SK-N-SH (cell line): ENCODE data around the gene SLC44A5. TPM values are rescaled to one million over a fixed set of nuclear protein-coding genes. Genes with fewer than 3 reads are reported as not detected.

Experiments used
- CTCF ChIA-PET: fragments of 300-600, 350-600 bp; formaldehyde crosslinking; extraction: SDS; loops from one replicate; lab custom pipeline; 2021; lab: Yijun Ruan, JAX
- POLR2A ChIA-PET: fragments of 350-600 bp; sonication (Branson Sonifier 250); formaldehyde crosslinking; extraction: SDS; loops from one replicate; lab custom pipeline; 2020; ENCODE audit warnings: antibody characterized with exemption, inconsistent platforms; lab: Yijun Ruan, JAX
- DNase-seq: peaks from one replicate; pipeline ENCODE4 v3.0.0; 2012
- H2AFZ ChIP-seq: fragments of 200-600 bp; sonication (generic); 2 replicates; pipeline ENCODE4 v1.8.1; 2016; ENCODE audit warnings: antibody characterized with exemption, mild to moderate bottlenecking, low read depth
- H3F3A ChIP-seq: fragments of 200-600 bp; sonication (generic); replicated peaks from 2 replicates; pipeline ENCODE3; 2016; ENCODE audit warnings: antibody characterized with exemption, mild to moderate bottlenecking; ENCODE audit not compliant: insufficient read depth
- H3K27ac ChIP-seq, 2 experiments: fragments of 200-500 bp in 1 of 2; fragments of 200-600 bp in 1 of 2; sonication (Bioruptor generic) in 1 of 2; sonication (generic), shearing (Covaris generic) in 1 of 2; 2 replicates each; pipeline versions ENCODE4 v1.5.1 to v1.6.1; 2014 to 2016; ENCODE audit warnings: low read depth in 2 of 2, inconsistent platforms in 1 of 2, low read length in 1 of 2, mild to moderate bottlenecking in 1 of 2, mixed read lengths in 1 of 2
- H3K27me3 ChIP-seq: fragments of 200-600 bp; sonication (generic), shearing (Covaris generic); 2 replicates; pipeline ENCODE4 v1.6.1; 2016; ENCODE audit warnings: mixed run types; ENCODE audit not compliant: insufficient read depth
- H3K36me3 ChIP-seq, 2 experiments: fragments of 200-500 bp in 1 of 2; fragments of 200-600 bp in 1 of 2; sonication (Bioruptor generic) in 1 of 2; sonication (generic) in 1 of 2; replicated peaks in 1 of 2; 2 replicates each; pipeline versions ENCODE3 to v1.5.1; 2014 to 2016; ENCODE audit warnings: low read length in 1 of 2, mild to moderate bottlenecking in 1 of 2; ENCODE audit not compliant: insufficient read depth in 2 of 2, control insufficient read depth in 1 of 2
- H3K4me1 ChIP-seq, 2 experiments: fragments of 200-500 bp in 1 of 2; fragments of 200-600 bp in 1 of 2; sonication (Bioruptor generic) in 1 of 2; sonication (generic), shearing (Covaris generic) in 1 of 2; 2 replicates each; pipeline versions ENCODE4 v1.5.1 to v1.6.1; 2014 to 2016; ENCODE audit warnings: low read depth in 1 of 2, low read length in 1 of 2, mixed run types in 1 of 2; ENCODE audit not compliant: insufficient read depth in 2 of 2, control insufficient read depth in 1 of 2
- H3K4me2 ChIP-seq: fragments of 200-600 bp; sonication (generic), shearing (Covaris generic); 2 replicates; pipeline ENCODE4 v1.6.1; 2017; ENCODE audit warnings: mixed run types
- H3K4me3 ChIP-seq, 2 experiments: fragments of 200-500 bp in 1 of 2; fragments of 200-600 bp in 1 of 2; sonication (Bioruptor generic) in 1 of 2; sonication (generic), shearing (Covaris generic) in 1 of 2; 2 replicates each; pipeline versions ENCODE4 v1.5.1 to v1.8.1; 2014 to 2016; ENCODE audit warnings: low read depth in 2 of 2, inconsistent platforms in 1 of 2, low read length in 1 of 2, mild to moderate bottlenecking in 1 of 2, mixed read lengths in 1 of 2, moderate library complexity in 1 of 2
- H3K79me2 ChIP-seq: fragments of 200-600 bp; sonication (generic); 2 replicates; pipeline ENCODE4 v1.8.1; 2017; ENCODE audit warnings: mild to moderate bottlenecking; ENCODE audit not compliant: insufficient read depth
- H3K9ac ChIP-seq: fragments of 200-600 bp; sonication (generic); 2 replicates; pipeline ENCODE4 v1.6.1; 2017; ENCODE audit warnings: mixed run types
- H3K9me2 ChIP-seq: fragments of 200-600 bp; sonication (generic); 2 replicates; pipeline ENCODE4 v1.6.1; 2017; ENCODE audit warnings: mixed run types
- H3K9me3 ChIP-seq: fragments of 200-600 bp; sonication (generic); 2 replicates; pipeline ENCODE4 v1.6.1; 2017; ENCODE audit warnings: mixed run types, mild to moderate bottlenecking, moderate library complexity
- H4K20me1 ChIP-seq: fragments of 200-600 bp; sonication (generic); 2 replicates; pipeline ENCODE4 v1.6.1; 2017; ENCODE audit warnings: mild to moderate bottlenecking, mixed run types; ENCODE audit not compliant: insufficient read depth
- EP300 ChIP-seq, 2 experiments: IDR thresholded peaks; 2 replicates each; pipeline versions ENCODE4 v1.4.0 to v1.6.1; 2012; ENCODE audit warnings: borderline replicate concordance in 1 of 2, low read depth in 1 of 2, low read length in 1 of 2
- EZH2phosphoT487 ChIP-seq: fragments of 200-600 bp; sonication (generic); IDR thresholded peaks from 2 replicates; pipeline ENCODE4 v1.6.1; 2017; ENCODE audit warnings: low read depth, mixed run types, mild to moderate bottlenecking, antibody characterized with exemption, moderate library complexity, borderline replicate concordance
- FOXJ3 ChIP-seq: sonication (generic); formaldehyde crosslinking; IDR thresholded peaks from 2 replicates; pipeline ENCODE4 v1.5.1; 2020; ENCODE audit warnings: mild to moderate bottlenecking, missing genetic modification reagents
- FOXM1 ChIP-seq: IDR thresholded peaks from 2 replicates; pipeline ENCODE4 v1.4.0; 2012; ENCODE audit warnings: low read depth, mild to moderate bottlenecking
- GABPA ChIP-seq: IDR thresholded peaks from 2 replicates; pipeline ENCODE4 v1.4.0; 2012; ENCODE audit warnings: low read depth, mild to moderate bottlenecking
- MEF2A ChIP-seq: IDR thresholded peaks from 2 replicates; pipeline ENCODE4 v1.4.0; 2012; ENCODE audit warnings: low read depth, borderline replicate concordance
- NRF1 ChIP-seq: IDR thresholded peaks from 2 replicates; pipeline ENCODE4 v1.6.1; 2012; ENCODE audit warnings: low read depth, mild to moderate bottlenecking, low read length
- POLR2AphosphoS5 ChIP-seq: IDR thresholded peaks from 2 replicates; pipeline ENCODE4 v1.6.1; 2012; ENCODE audit warnings: low read depth, low read length
- SIN3A ChIP-seq: IDR thresholded peaks from 2 replicates; pipeline ENCODE4 v1.6.1; 2012; ENCODE audit warnings: low read depth, mild to moderate bottlenecking, low read length, moderate library complexity, borderline replicate concordance
- SMC3 ChIP-seq: IDR thresholded peaks from 2 replicates; pipeline ENCODE4 v1.6.1; 2012; ENCODE audit warnings: low read depth, low read length, improper control_type of control experiment
- TAF1 ChIP-seq: IDR thresholded peaks from 2 replicates; pipeline ENCODE4 v1.6.1; 2012; ENCODE audit warnings: low read depth, mild to moderate bottlenecking, low read length, moderate library complexity, borderline replicate concordance
- TCF12 ChIP-seq: IDR thresholded peaks from 2 replicates; pipeline ENCODE4 v1.4.0; 2012
- TEAD4 ChIP-seq: IDR thresholded peaks from 2 replicates; pipeline ENCODE4 v1.4.0; 2012; ENCODE audit warnings: mild to moderate bottlenecking, borderline replicate concordance; ENCODE audit not compliant: insufficient read depth
- YY1 ChIP-seq: IDR thresholded peaks from 2 replicates; pipeline ENCODE4 v1.4.0; 2012; ENCODE audit warnings: low read depth, mild to moderate bottlenecking
- WGBS: methylation state at CpG from one replicate; pipeline ENCODE4 v1.1.6; 2017; ENCODE audit warnings: low lambda C conversion rate; 5-methylcytosine and 5-hydroxymethylcytosine counted together
- polyA plus RNA-seq, 3 experiments: library from polyadenylated mRNA; depleted of rRNA; stranded (reverse); fragments of >200 nt; gene quantifications; 2 replicates each; pipeline ENCODE4 v1.2.3, GENCODE V29; 2012
- TF ChIP-seq, protein P1 (sequence below): fragments of 150-350 bp; IDR thresholded peaks from 2 replicates; pipeline ENCODE4 v1.6.1; 2017; ENCODE audit warnings: antibody characterized with exemption, low read length, low read depth, borderline replicate concordance
- TF ChIP-seq, protein P2 (sequence below): fragments of 150-350 bp; IDR thresholded peaks from 2 replicates; pipeline ENCODE4 v1.6.1; 2016; ENCODE audit warnings: mild to moderate bottlenecking, low read depth, low read length
- TF ChIP-seq, protein P3 (sequence below): IDR thresholded peaks from 2 replicates; pipeline ENCODE4; 2012
- TF ChIP-seq, protein P4 (sequence below): IDR thresholded peaks from 2 replicates; pipeline ENCODE4 v1.4.0; 2012; ENCODE audit warnings: low read depth
- TF ChIP-seq, protein P5 (sequence below): IDR thresholded peaks from 2 replicates; pipeline ENCODE4 v1.6.1; 2012; ENCODE audit warnings: mild to moderate bottlenecking, low read depth, low read length, moderate library complexity
- TF ChIP-seq, protein P6 (sequence below): IDR thresholded peaks from 2 replicates; pipeline ENCODE4 v1.4.0; 2012; ENCODE audit warnings: low read depth, borderline replicate concordance

SLC44A5 gene
- polyA plus RNA-seq, 1 of the 3 experiments (the other 2 are of a cell fraction) = 4.9 TPM

DNA sequence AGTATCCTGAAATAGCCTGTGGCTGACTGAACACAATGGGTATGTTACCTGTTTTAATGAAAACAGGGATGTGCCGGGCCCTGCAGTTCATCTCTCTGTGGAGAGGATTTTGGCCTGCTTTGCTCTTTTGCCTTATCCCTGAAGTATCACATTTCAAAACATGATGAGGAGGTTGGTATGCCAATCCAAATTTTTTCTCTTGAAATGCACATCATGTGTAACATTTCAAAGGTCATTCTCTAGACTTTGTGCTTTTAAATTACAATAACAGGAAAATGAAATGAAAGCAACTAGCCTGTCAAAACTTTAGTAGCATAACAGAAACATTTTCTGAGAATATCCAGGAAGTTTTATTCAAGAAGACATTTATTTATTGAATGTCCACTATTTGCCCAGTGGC lies 118.9 kb downstream of the SLC44A5 start:
- CTCF ChIA-PET = interaction anchor here (1.4 kb wide), 1 partner anchor 8 kb away, joined by 3 read pairs; no protein-coding TSS in a partner anchor

More for the DNA sequence above, 118.9 kb downstream of the SLC44A5 start:
- Histone ChIP-seq H3K27me3 (no peaks in the 10 kb centered on the region), H3K79me2 (no peaks in the 10 kb centered on the region), H3K9ac (no peak overlapping the region), H4K20me1 (no peaks in the 10 kb centered on the region), H3K4me3 (no peak overlapping the region), H3K27ac (no peak overlapping the region), H3K4me2 (no peak overlapping the region), H3K4me1 (no peaks in the 10 kb centered on the region), H3K9me2 (no peaks in the 10 kb centered on the region), H3K36me3 (no peaks in the 10 kb centered on the region), H3K9me3 (peaks cover 10% of the 10 kb centered on the region; the same call in 1 of the 2 replicates), H3F3A (no peaks in the 10 kb centered on the region)
- 79% methylated on average over 1 of the region's 1 CpG for WGBS
- POLR2A ChIA-PET = no interaction called here
- TF ChIP-seq FOXM1 = no peak
- no peak for TF ChIP-seq EZH2phosphoT487
- TF ChIP-seq, protein P1, sequence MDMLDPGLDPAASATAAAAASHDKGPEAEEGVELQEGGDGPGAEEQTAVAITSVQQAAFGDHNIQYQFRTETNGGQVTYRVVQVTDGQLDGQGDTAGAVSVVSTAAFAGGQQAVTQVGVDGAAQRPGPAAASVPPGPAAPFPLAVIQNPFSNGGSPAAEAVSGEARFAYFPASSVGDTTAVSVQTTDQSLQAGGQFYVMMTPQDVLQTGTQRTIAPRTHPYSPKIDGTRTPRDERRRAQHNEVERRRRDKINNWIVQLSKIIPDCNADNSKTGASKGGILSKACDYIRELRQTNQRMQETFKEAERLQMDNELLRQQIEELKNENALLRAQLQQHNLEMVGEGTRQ = no peak
- no peak for TF ChIP-seq POLR2AphosphoS5
- TF ChIP-seq TCF12 = no peak
- TF ChIP-seq, protein P2, sequence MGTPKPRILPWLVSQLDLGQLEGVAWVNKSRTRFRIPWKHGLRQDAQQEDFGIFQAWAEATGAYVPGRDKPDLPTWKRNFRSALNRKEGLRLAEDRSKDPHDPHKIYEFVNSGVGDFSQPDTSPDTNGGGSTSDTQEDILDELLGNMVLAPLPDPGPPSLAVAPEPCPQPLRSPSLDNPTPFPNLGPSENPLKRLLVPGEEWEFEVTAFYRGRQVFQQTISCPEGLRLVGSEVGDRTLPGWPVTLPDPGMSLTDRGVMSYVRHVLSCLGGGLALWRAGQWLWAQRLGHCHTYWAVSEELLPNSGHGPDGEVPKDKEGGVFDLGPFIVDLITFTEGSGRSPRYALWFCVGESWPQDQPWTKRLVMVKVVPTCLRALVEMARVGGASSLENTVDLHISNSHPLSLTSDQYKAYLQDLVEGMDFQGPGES = no peak
- TF ChIP-seq, protein P3, sequence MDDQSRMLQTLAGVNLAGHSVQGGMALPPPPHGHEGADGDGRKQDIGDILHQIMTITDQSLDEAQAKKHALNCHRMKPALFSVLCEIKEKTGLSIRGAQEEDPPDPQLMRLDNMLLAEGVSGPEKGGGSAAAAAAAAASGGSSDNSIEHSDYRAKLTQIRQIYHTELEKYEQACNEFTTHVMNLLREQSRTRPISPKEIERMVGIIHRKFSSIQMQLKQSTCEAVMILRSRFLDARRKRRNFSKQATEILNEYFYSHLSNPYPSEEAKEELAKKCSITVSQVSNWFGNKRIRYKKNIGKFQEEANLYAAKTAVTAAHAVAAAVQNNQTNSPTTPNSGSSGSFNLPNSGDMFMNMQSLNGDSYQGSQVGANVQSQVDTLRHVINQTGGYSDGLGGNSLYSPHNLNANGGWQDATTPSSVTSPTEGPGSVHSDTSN = no peak
- no peak for TF ChIP-seq GABPA
- TF ChIP-seq SMC3 = no peak
- TF ChIP-seq EP300 (IDR thresholded peaks at IDR 0.05; ENCODE audit: borderline replicate concordance in 1 of 2, low read depth in 1 of 2, low read length in 1 of 2) = no peak
- TF ChIP-seq TAF1 = no peak
- no peak for TF ChIP-seq FOXJ3 (CRISPR knock-in tag)
- TF ChIP-seq MEF2A = no peak
- no peak for TF ChIP-seq NRF1
- TF ChIP-seq, protein P4, sequence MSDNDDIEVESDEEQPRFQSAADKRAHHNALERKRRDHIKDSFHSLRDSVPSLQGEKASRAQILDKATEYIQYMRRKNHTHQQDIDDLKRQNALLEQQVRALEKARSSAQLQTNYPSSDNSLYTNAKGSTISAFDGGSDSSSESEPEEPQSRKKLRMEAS = no peak
- TF ChIP-seq YY1 = no peak
- no peak for TF ChIP-seq TEAD4
- TF ChIP-seq, protein P5, sequence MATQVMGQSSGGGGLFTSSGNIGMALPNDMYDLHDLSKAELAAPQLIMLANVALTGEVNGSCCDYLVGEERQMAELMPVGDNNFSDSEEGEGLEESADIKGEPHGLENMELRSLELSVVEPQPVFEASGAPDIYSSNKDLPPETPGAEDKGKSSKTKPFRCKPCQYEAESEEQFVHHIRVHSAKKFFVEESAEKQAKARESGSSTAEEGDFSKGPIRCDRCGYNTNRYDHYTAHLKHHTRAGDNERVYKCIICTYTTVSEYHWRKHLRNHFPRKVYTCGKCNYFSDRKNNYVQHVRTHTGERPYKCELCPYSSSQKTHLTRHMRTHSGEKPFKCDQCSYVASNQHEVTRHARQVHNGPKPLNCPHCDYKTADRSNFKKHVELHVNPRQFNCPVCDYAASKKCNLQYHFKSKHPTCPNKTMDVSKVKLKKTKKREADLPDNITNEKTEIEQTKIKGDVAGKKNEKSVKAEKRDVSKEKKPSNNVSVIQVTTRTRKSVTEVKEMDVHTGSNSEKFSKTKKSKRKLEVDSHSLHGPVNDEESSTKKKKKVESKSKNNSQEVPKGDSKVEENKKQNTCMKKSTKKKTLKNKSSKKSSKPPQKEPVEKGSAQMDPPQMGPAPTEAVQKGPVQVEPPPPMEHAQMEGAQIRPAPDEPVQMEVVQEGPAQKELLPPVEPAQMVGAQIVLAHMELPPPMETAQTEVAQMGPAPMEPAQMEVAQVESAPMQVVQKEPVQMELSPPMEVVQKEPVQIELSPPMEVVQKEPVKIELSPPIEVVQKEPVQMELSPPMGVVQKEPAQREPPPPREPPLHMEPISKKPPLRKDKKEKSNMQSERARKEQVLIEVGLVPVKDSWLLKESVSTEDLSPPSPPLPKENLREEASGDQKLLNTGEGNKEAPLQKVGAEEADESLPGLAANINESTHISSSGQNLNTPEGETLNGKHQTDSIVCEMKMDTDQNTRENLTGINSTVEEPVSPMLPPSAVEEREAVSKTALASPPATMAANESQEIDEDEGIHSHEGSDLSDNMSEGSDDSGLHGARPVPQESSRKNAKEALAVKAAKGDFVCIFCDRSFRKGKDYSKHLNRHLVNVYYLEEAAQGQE = no peak
- no peak for TF ChIP-seq SIN3A
- TF ChIP-seq, protein P6, sequence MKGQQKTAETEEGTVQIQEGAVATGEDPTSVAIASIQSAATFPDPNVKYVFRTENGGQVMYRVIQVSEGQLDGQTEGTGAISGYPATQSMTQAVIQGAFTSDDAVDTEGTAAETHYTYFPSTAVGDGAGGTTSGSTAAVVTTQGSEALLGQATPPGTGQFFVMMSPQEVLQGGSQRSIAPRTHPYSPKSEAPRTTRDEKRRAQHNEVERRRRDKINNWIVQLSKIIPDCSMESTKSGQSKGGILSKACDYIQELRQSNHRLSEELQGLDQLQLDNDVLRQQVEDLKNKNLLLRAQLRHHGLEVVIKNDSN = no peak
- TF ChIP-seq, all 33 proteins: peak for 0
- H2AFZ ChIP-seq = no peak overlapping the region
- DNase-seq = no peak
